Measurements from ENCODE around the gene TFAP2E.

The TFAP2E gene
- long read RNA-seq, donor 1, partial matches to known transcripts = 175 of 175 reads
- long read RNA-seq, donor 1, other reads (novel, unspliced or antisense) = 0 of 175 reads
- long read RNA-seq, donor 2 = 0 reads
- long read RNA-seq, donor 3, partial matches to known transcripts = 79 of 79 reads
- long read RNA-seq, donor 3, other reads (novel, unspliced or antisense) = 0 of 79 reads
- long read RNA-seq, donor 4 = 0 reads
- long read RNA-seq, donor 5 = 0 reads
- long read RNA-seq, donor 6 = 0 reads
- long read RNA-seq, donor 7 = 0 reads
- long read RNA-seq, donor 8, partial matches to known transcripts = 0 of 1 reads
- long read RNA-seq, donor 8, other reads (novel, unspliced or antisense) = 0 of 1 reads

DNA sequence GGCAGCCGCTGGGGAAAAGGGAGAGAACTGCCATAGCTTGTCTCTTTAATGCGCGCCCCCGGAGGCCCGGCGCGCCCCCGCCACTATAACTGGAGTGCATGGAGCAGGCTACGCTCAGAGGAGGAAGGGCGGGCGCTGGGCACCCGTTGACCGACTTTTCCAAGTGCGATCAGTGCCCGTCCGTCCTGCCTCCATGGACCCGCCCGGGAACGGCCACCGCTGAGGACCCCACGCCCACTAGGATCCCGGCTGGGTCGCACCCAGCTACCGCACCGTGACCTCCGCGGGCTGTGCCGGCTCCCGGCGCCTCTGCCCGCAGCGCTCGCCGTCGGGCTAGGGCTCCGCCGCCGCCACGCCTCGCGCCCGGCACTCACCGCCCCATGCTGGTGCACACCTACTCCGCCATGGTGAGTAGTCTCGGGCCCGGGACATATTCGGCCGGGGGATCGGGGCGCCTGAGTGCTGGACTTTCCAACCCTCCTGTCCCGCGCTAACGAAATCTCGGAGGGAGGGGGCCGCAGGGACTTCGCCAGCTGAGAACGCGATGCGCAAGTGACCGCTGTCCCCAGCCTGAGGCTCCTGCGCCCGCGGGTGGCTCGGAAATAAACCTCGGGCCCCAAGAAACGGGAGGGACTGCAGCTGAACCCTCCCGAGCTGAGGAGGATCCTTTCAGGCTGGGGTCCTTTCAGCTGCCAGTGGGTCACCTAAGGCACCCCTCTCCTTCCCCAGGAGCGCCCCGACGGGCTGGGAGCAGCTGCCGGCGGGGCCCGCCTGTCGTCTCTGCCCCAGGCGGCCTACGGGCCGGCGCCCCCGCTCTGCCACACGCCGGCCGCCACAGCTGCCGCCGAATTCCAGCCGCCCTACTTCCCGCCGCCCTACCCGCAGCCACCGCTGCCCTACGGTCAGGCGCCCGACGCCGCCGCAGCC lies at the start of gene TFAP2E:
Gene TFAP2E, plus strand, starts transcription at position 117 of the 927 bp plus-strand sequence. Its CDS starts 264 bp downstream, at position 381.
- DNase-seq = peak; percentile 78

DNA sequence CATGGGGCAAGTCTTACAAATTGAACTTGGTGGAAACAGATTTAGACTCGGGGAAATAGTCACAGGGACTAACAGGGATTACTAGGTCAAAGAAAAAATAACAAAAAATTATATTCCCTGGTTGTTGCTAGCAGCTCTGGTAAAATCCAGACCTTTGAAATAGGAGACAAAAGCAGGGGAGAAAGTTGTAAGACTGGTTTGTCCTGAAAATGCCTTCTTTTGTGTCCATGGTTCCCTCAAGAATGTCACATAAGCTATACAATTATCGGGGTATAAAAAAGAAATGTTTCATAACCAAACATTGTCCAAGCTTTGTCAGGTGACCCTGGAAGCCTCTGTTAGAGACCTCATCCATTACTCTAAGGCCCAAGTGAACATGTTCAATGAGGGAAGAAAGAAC lies 49.0 kb upstream of the TFAP2E start:
- DNase-seq = no peak

GRCh38 chr1:35530168-35530567 lies 42.9 kb upstream of the TFAP2E start:
- no peak for DNase-seq

DNA sequence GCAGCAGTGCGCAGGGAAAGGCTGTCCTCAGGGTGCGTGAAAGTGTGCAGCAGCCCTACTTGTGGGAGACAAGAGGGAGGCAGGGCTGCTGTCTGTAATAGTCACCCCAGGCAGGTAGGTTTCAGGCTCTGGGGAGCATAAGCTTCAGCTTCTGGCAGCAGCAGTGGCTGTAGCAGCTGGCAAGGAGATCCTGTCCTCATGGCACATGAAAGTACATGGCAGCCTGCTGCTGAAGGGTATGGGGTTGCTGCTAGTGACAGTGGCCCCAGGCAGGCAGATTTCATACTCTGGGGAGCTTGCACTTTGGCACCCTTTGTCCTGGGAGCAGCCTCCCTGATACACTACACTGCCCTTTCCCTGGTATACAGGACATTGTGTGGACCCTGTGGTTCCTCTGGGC lies 42.2 kb upstream of the TFAP2E start:
- no peak for DNase-seq

DNA sequence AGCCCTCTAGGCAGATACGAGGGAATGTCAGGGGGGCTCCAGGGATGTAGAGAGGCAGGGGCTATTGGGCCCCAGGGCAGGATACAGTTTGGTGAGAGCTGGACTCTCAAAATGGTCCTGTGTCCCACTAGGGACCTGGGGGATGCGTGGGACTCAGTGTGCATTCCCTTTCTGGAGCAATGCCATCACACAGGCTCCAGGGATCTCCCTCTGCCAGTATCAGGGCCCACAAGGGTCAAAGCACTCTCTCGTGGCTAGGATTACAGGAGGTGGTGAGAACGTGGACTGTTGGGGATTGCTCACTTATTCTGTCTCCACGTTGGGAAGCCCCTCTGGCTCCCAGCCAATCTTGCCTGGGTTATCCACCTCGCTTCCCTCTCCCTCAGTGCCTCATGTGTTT lies 41.7 kb upstream of the TFAP2E start:
- DNase-seq = no peak

DNA sequence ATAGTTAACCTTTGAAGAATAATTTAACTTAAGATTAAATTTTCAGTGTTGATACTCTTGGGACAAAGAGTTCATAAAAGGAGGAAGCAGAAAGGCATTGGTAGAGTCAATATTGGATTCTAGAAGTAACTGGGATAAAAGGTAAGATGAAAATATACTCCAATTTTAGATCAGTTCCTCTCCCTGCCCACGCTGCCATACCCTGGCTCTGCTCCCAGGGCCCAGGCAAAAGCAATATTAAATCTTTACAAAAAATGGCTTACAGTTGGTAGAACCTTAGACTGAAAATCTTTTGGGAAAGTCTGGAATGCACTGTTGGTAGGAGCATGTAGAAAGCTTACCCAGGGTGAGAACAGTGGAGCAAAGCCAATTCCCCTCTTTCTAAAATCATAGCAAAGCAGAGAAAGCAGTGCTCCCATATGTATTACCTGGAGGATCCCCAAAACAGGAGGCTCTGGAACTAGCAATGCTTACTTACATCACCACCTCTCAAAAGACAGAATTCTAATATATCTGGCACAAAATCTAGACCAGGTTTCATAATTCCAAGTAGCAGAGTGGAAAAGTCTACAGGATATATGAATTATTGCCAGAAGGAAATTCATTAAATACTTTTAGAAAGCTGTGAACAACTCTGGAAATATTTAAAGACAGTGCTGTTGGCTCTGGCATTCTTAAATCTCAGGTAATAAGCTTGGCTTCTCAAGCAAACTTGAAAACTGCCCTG lies 40.5 kb upstream of the TFAP2E start:
- no peak for DNase-seq

GRCh38 chr1:35533586-35533985 lies 39.5 kb upstream of the TFAP2E start:
- no peak for DNase-seq

- no peak for DNase-seq
Measured at GRCh38 chr1:35535243-35535642, 37.9 kb upstream of the TFAP2E start.

- no peak for DNase-seq
Measured at GRCh38 chr1:35536556-35537162, 36.5 kb upstream of the TFAP2E start.

- no peak for DNase-seq
Measured at GRCh38 chr1:35537806-35538205, 35.3 kb upstream of the TFAP2E start.

GRCh38 chr1:35539073-35539823 lies 33.9 kb upstream of the TFAP2E start:
- DNase-seq = no peak

- DNase-seq = no peak
Measured at GRCh38 chr1:35539824-35540261, 33.3 kb upstream of the TFAP2E start.

DNA sequence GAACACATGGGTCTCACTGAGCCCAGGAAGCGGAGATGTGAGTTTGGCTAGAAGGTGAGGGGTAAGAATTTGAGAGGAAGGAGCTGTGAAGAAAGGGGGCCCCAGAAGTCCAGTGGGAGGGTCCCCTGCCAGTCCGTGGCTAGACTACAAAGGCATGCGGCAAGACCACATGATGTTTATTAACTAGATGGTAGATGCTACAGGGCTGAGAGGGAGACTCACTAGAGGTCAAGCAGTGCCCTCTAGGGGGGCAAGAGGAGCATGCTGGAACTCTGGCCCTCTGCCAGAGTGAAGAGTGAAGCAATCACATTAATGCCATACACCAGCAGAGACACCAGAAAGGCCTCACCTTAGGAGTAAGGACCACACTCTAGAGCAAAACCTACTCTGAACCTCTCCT lies 28.1 kb upstream of the TFAP2E start:
- no peak for DNase-seq

DNA sequence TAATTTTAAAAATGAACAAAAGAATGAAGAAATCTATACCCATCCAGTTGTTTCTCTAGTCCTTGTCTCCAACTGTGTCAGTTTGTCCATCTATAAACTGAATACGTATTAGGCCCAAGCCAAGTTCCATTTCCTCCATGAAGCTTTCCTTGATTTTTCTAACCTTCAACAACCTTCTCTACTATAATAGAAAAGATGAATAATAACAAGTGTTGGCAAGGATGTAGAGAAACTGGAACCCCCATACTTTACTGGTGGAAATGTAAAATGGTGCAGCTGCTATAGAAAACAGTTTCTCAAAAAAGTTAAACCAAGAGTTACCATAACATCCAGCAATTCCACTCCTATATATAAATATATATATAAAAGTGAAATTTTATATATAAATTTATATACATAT lies 26.5 kb upstream of the TFAP2E start:
- no peak for DNase-seq

DNA sequence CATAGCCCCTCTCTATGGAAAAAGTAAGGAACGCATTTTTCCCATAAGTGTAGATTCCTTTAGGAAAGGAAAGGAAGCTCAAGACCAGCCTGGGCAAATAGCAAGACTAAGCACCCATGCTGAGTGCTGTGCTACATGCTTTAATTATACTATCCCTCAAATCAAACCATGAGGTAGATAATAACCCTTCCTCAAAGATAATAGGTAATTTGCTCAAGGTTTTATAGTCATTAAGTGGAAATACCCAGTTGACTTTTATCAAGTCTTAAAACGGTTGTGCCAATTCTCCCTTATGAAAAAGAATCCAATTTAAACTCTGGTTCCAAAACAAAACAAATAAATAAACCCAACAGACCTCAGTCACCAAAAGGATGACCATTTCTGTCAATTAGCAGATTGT lies 19.3 kb upstream of the TFAP2E start:
- no peak for DNase-seq

DNA sequence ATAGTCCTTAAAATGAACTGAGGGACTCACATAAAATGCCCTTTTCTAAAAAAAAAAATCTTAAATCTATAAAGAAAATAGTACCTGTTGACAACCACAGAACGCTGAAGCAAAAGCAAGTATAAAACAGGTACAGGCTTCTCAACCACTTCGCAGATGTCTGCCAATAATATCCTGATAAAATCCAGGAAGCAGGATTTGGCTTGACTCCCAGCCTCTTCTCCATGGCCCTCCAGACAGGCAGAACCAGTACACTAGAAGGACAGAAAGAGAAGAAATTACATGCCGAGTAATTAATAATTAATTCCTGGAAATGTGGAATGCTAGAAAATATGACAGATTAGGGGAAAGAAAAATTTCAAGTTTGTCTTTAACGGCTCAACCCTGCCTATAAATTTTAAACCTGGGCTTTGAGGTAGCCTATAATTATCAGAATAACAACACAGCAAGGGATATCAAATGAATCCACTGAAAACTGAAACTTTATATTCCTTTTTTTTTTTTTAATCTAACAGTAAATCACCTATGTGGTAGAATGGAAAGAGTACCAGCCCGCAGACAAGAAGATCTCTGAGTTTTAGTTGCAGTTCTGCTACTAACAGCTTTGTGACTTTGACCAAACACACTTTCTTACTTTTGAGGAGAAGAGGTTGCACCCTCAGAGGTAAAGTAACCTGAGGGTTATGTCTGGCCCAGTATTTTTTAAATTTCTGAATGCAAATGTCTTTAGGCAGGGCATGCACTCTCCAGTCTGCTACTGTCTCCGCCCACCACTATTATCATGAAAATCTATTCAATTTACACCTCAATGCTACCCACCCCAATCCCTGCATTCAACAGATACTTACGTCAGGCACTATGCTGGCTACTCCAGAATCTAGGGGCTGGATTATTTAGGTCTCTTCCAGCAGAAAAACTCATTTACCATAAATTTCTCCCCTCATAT lies 18.6 kb upstream of the TFAP2E start:
- DNase-seq = no peak

DNA sequence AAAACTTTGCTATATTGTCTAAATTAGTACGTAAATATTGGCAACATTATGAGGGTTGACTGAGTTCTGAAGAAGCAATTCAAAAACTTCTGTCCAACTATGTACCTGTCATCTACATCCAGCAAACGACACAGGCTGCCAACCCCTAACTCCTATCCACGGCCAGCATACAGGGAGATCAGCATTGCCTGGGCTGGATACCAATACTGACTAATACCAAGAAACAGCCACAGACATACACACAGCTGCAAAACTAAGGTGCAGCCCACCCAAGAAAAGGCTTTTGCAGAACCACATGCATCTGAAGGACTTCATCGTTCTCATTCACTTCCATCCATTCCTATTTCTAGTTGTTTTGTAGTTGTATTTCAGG lies 17.9 kb upstream of the TFAP2E start:
- no peak for DNase-seq

DNA sequence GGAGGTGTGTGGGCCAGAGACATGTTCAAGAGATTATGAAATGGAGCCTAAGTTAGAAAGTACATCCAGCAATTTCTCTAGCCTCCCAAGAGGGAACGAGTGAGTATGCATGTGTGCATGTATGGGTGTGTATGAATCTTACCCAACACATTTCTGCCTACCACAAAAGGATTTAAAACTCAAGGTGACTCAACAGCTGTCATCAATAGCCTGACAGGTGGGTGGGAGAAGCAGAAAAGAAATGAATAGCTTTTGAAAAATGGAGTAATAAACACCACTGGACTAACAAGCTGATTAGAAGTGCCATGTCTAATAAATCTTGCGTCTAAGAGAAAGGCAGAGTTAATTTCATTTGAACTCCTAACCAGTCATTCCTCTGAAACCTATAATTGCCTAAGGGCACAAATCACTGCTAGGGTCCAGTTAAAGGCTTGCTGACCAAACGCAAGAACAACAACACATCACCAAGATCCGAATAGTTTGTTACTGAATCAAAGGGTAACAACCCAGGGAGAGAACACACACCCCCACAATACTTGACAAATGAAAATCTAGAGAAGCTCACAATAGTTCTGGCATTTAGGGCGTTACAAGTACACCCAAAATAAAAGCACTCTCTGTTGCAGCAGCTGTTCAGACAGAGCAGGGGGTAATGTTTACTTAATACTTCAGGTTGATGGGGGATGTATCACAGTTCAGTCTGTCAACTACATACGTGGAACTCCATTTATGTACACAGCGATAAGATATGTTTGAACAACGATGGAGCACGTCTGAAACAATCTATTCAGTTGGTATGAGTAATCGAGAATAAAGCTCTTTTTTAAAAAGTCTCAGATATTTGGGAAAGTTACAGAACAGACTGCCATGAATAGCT lies 17.3 kb upstream of the TFAP2E start:
- DNase-seq = no peak

- no peak for DNase-seq
Measured at GRCh38 chr1:35556484-35557117, 16.5 kb upstream of the TFAP2E start.

Measured in right kidney (tissue), 9 donors.